HG03565 (cell line): ENCODE measurements around the gene LRRC73.
"Not testable (repeated sequence)": the region's sequence is repeated elsewhere in the genome, so short reads cannot be mapped to it uniquely, and the experiment has no call there.

Source experiments
- ATAC-seq: cut with Tn5 transposase; IDR thresholded peaks from one replicate; pipeline ENCODE4 v1.9.1; 2021; ENCODE audit warnings: mild to moderate bottlenecking, moderate library complexity; ENCODE audit not compliant: unreplicated experiment

The LRRC73 gene

DNA sequence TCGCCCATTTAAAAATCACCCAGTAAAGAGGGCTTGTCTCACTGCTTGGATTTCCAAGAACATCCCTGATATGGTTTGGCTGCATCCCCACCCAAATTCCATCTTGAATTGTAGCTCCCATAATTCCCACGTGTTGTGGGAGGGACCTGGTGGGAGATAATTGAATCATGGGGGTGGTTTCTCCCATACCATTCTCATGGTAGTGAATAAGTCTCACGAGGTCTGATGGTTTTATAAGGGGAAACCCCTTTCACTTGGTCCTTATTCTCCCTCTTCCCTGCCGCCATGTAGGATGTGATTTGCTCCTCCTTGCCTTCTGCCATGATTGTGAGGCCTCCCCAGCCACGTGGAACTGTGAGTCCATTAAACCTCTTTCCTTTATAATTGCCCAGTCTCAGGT lies 42.9 kb downstream of the LRRC73 start:
- ATAC-seq = not testable (repeated sequence)

DNA sequence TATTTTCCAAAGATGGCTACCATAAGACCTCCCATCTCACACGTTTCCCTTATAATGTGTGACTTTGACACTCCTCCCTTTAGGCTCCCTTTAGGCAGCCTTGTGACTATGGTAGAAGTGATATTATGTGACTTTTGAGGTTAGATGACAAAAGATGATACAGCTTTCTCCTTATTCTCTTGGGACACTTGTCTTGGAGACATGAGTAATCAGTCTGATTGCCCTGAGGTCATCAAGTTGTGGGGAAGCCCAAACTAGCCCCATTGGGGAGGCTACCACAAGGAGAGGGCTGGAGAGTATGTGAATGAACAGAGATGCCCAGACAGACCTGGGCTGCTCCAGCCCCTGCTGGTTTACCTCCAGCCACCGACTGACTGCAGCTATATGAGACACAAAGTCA lies 44.2 kb downstream of the LRRC73 start:
- ATAC-seq = no peak

DNA sequence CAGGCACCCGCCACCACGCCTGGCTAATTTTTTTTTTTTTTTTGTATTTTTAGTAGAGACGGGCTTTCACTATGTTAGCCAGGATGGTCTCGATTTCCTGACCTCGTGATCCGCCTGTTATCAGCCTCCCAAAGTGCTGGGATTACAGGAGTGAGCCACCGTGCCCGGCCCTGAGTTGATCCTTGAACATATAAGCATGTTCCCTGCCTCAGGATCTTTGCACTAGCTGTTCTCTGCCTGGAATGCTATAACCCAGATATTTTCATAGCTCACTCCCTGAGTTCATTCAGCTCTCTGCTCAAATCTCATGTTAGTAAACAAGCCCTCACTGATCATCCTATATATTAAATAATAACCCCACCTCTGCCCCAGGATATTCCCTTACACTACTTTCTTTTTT lies 45.8 kb downstream of the LRRC73 start:
- ATAC-seq = no peak

DNA sequence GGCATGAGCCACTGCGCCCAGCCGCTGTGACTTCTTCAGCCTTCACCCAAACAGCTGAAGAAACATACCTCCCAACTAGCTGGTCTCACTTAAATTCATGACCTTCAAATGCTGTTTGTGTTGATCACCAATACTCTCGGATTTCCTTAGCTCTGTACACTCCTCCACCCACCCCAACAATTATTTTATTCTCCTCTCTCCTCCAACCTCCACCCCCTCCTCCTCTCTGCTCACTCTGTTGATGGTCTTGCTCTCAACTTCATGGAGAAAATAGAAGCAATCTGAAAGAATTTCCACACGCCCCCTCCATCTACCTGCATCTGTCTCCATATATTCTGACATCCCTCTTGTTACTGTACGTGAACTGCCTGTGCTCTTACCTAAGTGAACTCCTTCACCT lies 48.2 kb downstream of the LRRC73 start:
- ATAC-seq = no peak

DNA sequence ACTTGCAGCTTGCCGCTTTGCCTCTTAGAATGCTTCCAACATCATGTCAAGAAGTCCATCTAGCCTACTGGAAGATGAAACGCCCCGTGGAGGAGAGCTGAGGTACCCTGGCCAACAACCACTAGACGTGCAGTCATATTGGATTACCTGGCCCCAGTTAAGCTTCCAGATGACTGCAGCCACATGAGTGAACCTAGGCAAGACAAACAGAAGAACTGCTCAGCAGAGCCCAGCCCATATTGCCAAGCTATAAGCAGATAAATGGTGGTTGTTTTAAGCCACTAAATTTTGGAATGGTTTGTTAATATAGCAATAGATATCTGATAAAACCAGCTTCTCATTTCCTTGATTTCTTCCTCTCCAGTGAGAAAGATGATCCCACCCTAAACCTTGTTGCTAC lies 50.1 kb downstream of the LRRC73 start:
- no peak for ATAC-seq

DNA sequence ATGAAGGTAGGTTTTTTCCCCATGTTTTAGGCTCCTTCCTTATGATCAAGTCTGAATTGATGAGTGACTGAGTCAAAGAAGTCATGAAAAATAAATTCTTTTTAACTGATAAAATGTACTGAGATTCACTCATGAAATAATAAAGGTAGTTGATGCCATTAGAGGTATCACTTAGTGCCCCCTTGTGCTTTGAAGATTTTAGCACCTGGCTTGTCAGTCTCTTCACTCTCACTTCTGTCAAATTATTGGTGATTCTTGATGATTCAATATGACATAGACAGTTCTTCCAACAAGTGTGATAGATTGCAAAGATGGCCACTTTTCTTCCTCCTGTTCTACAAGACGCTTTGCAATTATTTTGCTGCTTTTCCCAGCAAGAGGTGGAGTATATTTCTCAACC lies 50.6 kb downstream of the LRRC73 start:
- ATAC-seq = no peak

DNA sequence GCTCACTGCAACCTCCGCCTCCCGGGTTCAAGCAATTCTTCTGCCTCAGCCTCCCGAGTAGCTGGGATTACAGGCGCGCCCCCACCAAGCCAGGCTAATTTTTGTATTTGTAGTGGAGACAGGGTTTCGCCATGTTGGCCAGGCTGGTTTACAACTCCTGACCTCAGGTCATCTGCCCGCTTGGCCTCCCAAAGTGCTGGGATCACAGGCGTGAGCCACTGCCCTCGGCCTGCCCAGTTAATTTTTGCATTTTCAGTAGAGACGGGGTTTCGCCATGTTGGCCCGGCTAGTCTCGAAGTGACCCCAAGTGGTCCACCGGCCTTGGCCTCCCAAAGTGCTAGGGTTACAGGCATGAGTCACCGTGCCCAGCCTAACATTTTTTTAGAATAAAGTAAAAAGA lies 52.0 kb downstream of the LRRC73 start:
- not testable (repeated sequence) for ATAC-seq

DNA sequence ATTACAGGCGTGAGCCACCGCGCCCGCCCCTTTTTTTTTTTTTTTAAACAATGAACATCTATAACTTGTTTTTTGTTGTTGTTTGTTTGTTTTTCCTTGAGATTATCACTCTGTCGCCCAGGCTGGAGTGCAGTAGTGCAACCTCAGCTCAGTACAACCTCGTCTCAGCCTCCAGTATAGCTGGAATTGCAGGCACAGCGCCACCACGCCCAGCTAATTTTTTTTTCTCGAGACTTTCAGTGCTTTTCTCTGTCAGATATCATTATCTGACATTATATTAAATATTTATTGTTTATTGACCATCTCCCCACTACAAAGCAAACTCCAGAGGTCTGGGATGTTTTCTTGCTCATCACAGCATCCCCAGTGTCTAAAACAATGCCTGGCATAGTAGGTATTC lies 52.5 kb downstream of the LRRC73 start:
- ATAC-seq = no peak
